AG10803 (cell line): ENCODE data around the gene SLAMF8.
A peak's percentile ranks its signal among the peaks of the same experiment; 100 is the strongest.

Experiments
- DNase-seq: peaks from one replicate; pipeline ENCODE4 v3.0.0; 2010; ENCODE audit warnings: low read depth
- H3K4me3 ChIP-seq: 2 replicates; pipeline ENCODE4 v1.5.1; 2011; ENCODE audit warnings: mild to moderate bottlenecking, low read length, control low read depth
- CTCF ChIP-seq: conservative IDR thresholded peaks from 2 replicates; pipeline ENCODE4 v1.5.1; 2011; ENCODE audit warnings: mild to moderate bottlenecking, low read length, control low read depth, inconsistent platforms

Gene SLAMF8

GRCh38 chr1:159799446-159799985 lies 27.2 kb upstream of the SLAMF8 start:
- H3K4me3 ChIP-seq: no peak overlapping the region
- TF ChIP-seq CTCF: no peak
- DNase-seq: peak; percentile 29

- no peak for DNase-seq
- no peak overlapping the region for H3K4me3 ChIP-seq
- no peak for TF ChIP-seq CTCF
These were observed 26.3 kb upstream of the SLAMF8 start for GRCh38 chr1:159800177-159800930.

- no peak within 1 kb of the TSS for H3K4me3 ChIP-seq
- no peak for DNase-seq
- TF ChIP-seq CTCF: no peak
These were observed 24.6 kb upstream of the SLAMF8 start, which contains the start of gene FCRL6 for GRCh38 chr1:159802111-159802510. Gene FCRL6, plus strand, starts transcription at chr1:159802360. Its CDS starts 65 bp downstream, at chr1:159802425.

- DNase-seq: no peak
- no peak for TF ChIP-seq CTCF
- H3K4me3 ChIP-seq: no peak overlapping the region
These were observed 22.6 kb upstream of the SLAMF8 start for GRCh38 chr1:159803956-159804689.

- no peak for DNase-seq
- H3K4me3 ChIP-seq: no peak overlapping the region
- TF ChIP-seq CTCF: no peak
These were observed 21.7 kb upstream of the SLAMF8 start for GRCh38 chr1:159804924-159805323.

- no peak for TF ChIP-seq CTCF
- DNase-seq: no peak
These were observed 10.7 kb upstream of the SLAMF8 start for GRCh38 chr1:159815926-159816325.

More at GRCh38 chr1:159815926-159816325, 10.7 kb upstream of the SLAMF8 start:
- no peak overlapping the region for H3K4me3 ChIP-seq
